K562 (cell line): ENCODE results near the gene BAG2. TPM values are rescaled to one million over a fixed set of nuclear protein-coding genes. Genes with fewer than 3 reads are reported as not detected.

Experiments
- BRD4 ChIP-seq: fragments of 200-600 bp; sonication (generic); IDR thresholded peaks from 2 replicates; pipeline ENCODE4 v1.6.1; 2017; ENCODE audit warnings: inconsistent platforms
- FOXP1 ChIP-seq: sonication (generic); formaldehyde crosslinking; IDR thresholded peaks from 2 replicates; pipeline ENCODE4 v1.8.0; 2022; ENCODE audit warnings: mild to moderate bottlenecking, missing genetic modification reagents
- HOXB6 ChIP-seq: fragments of 250-450 bp; sonication (Bioruptor Pico); IDR thresholded peaks from 2 replicates; pipeline ENCODE4 v1.5.1; 2022; ENCODE audit warnings: mild to moderate bottlenecking, borderline replicate concordance
- ILK ChIP-seq: fragments of 450-650 bp; IDR thresholded peaks from 2 replicates; pipeline ENCODE4 v1.6.1; 2016; ENCODE audit warnings: missing genetic modification characterization, low read depth, mild to moderate bottlenecking, missing compliant biosample characterization, moderate library complexity, borderline replicate concordance
- REST ChIP-seq, 2 experiments: fragments of 450-650 bp; formaldehyde crosslinking in 1 of 2; IDR thresholded peaks; 2 replicates each; pipeline versions ENCODE4 v1.4.0 to v1.6.1; 2014 to 2020; ENCODE audit warnings: mild to moderate bottlenecking in 2 of 2, borderline replicate concordance in 1 of 2, low read depth in 1 of 2
- RREB1 ChIP-seq: fragments of 250-450 bp; sonication (Bioruptor Pico); IDR thresholded peaks from 2 replicates; pipeline ENCODE4 v1.4.0; 2020
- SMAD3 ChIP-seq: fragments of 450-650 bp; formaldehyde crosslinking; conservative IDR thresholded peaks from 2 replicates; pipeline ENCODE4 v1.4.0; 2020; ENCODE audit warnings: mild to moderate bottlenecking
- SOX6 ChIP-seq: fragments of 450-650 bp; IDR thresholded peaks from 2 replicates; pipeline ENCODE4 v1.6.1; 2014; ENCODE audit warnings: mild to moderate bottlenecking
- TBP ChIP-seq: optimal IDR thresholded peaks from 2 replicates; pipeline ENCODE3; 2011; ENCODE audit warnings: low read depth, low read length, improper control_type of control experiment
- ZNF445 ChIP-seq: fragments of 250-450 bp; sonication (Bioruptor Pico); IDR thresholded peaks from 2 replicates; pipeline ENCODE4 v1.4.0; 2020; ENCODE audit warnings: low read depth, mild to moderate bottlenecking, moderate library complexity
- polyA plus RNA-seq, 8 experiments: library from polyadenylated mRNA; depleted of rRNA in 4 of 8; stranded (reverse) in 5 of 8; unstranded in 3 of 8; fragments of >200 nt; fragmentation: Nextera tagmentation in 2 of 8; fragmentation: Illumina TruSeq in 1 of 8; extraction: Ambion mirVana in 2 of 8; extraction: Trizol in 1 of 8; gene quantifications; 2 replicates each; pipeline versions ENCODE4 v1.2.1 to v1.2.3, GENCODE V29; 2011 to 2014; ENCODE audit warnings: inconsistent platforms in 1 of 8, missing spikeins in 1 of 8
- total RNA-seq, 7 experiments: library from RNA; depleted of rRNA in 6 of 7; stranded (reverse); fragments of >200 nt in 6 of 7; fragmentation: Illumina TruSeq in 2 of 7; extraction: Trizol in 2 of 7; gene quantifications; 2 replicates each; pipeline versions ENCODE4 v1.2.1 to v1.2.3, GENCODE V29; 2011 to 2021; ENCODE audit warnings: low replicate concordance in 1 of 7

BAG2 gene
- total and polyA plus RNA-seq, 9 of the 15 experiments (the other 6 are each of a cell fraction or from before 2014, with no cell fraction given): 12.8 to 20.7 (median 17.6) TPM

GRCh38 chr6:57224769-57225515 is 52.8 kb downstream of the BAG2 start (continued):
- TF ChIP-seq REST (IDR thresholded peaks at IDR 0.05; ENCODE audit: borderline replicate concordance): no peak
- 0 out of 2 replicates have a peak, but pooled peaks have one; percentile 28 for TF ChIP-seq REST (CRISPR knock-in tag; IDR thresholded peaks at IDR 0.05; ENCODE audit: low read depth)
- no peak for TF ChIP-seq TBP
- no peak for TF ChIP-seq BRD4
- TF ChIP-seq ZNF445 (CRISPR knock-in tag): no peak
- TF ChIP-seq RREB1 (CRISPR knock-in tag): no peak
- peak; percentile 60; the same call in 1 of the 2 replicates for TF ChIP-seq SOX6
- no peak for TF ChIP-seq ILK
- no peak for TF ChIP-seq FOXP1 (CRISPR knock-in tag)
- no peak for TF ChIP-seq SMAD3 (CRISPR knock-in tag)
- TF ChIP-seq HOXB6: no peak
